ENCODE results near the gene CZIB.

GRCh38 chr1:53265581-53265980, 45.1 kb upstream of the CZIB start:
- TF ChIP-seq CTCF (IDR thresholded peaks at IDR 0.05 in 4 of 5, conservative IDR thresholded peaks at IDR 0.05 in 1 of 5), result no peak
- TF ChIP-seq POLR2A (IDR thresholded peaks at IDR 0.05), result no peak
